Choroid plexus epithelial cell (primary cell): Measurements from ENCODE around the gene ZNHIT6.

Experiments
- DNase-seq: peaks from one replicate; pipeline ENCODE4 v3.0.0-alpha.2; 2010; ENCODE audit warnings: low read depth
- H3K4me3 ChIP-seq: 2 replicates; pipeline ENCODE4 v1.5.1; 2011; ENCODE audit warnings: low read depth, mild to moderate bottlenecking, control low read depth, low read length, moderate library complexity
- TF ChIP-seq, protein P1 (sequence below): conservative IDR thresholded peaks from 2 replicates; pipeline ENCODE4 v1.5.1; 2011; ENCODE audit warnings: low read depth, mild to moderate bottlenecking, control low read depth, inconsistent platforms, low read length, moderate library complexity

ZNHIT6 gene

DNA sequence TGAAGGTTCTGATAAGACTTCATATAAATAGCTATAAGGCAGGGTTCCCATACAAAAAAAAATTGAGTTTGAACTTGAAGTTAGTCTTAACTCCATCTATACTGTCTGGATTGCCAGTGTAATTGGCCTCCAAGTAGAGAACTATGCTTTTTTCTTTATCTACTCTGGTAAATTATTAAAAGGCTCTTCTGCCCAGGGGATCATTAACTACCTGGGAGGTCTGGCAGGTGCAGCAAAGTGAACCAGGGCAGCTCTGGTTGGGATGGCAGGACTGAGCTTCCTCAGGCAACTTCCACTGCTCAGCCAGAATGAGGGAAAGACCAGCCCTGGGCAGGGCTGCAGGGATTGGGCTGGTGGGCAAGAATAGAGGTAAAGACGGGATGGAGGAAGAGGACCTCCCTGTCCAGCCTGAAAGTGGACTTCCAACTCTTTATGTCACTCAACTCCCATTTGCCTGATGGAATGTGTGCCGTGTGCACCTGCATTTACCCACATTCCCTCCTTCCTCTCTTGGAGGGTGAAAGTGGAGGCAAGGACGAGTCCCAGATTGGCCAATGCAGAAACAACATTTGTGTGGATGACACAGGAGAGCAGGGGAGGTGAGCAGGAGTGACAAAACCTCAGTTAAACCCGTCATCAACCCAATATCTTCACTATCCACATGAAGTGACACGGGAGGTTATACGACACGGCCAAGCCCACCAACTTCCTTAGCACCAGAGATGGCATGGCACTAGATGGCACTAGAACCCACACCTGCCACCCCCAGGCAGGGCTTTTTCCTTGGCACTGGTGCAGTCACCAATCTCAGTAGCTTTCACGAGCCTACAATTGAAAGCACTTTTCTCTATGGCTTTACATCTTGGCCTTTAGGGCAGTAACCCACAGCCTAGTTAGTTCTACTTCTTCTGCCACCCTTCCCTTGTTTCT is 102.5 kb downstream of the ZNHIT6 start:
- no peak for DNase-seq
- H3K4me3 ChIP-seq, result no peak overlapping the region
- TF ChIP-seq, protein P1, sequence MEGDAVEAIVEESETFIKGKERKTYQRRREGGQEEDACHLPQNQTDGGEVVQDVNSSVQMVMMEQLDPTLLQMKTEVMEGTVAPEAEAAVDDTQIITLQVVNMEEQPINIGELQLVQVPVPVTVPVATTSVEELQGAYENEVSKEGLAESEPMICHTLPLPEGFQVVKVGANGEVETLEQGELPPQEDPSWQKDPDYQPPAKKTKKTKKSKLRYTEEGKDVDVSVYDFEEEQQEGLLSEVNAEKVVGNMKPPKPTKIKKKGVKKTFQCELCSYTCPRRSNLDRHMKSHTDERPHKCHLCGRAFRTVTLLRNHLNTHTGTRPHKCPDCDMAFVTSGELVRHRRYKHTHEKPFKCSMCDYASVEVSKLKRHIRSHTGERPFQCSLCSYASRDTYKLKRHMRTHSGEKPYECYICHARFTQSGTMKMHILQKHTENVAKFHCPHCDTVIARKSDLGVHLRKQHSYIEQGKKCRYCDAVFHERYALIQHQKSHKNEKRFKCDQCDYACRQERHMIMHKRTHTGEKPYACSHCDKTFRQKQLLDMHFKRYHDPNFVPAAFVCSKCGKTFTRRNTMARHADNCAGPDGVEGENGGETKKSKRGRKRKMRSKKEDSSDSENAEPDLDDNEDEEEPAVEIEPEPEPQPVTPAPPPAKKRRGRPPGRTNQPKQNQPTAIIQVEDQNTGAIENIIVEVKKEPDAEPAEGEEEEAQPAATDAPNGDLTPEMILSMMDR, result peak; percentile 8

DNA sequence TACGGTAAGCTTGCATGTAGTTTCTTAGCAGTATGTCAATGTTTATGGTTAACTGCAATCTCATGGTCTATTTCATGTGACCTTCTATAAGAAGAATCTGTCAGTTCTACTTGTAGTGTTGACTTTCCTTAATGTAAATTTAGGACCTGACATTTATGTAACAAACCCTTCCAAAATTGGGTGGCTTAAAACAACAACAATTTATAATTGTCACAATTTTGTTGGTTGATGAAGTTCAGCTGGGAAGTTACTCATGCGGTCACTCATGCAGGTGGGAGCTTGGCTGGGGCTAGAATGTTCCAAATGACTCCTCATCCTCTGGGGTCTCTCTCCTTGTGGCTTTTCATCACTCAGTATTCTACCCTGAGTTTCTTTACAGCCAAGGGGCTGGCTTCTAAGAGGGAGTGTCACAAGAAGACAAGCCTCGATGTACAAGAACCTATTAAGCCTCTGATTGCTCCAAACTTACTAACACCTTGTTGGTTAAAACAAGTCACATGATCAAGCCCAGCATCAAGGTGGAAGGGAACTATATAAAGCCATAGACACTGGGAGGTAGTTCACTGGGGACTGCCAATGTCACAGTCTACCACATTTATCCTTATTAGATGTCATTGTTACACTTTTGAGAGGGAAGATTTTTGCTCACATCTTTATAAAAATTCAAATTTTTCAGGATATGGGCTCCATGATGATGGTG is 103.8 kb downstream of the ZNHIT6 start:
- TF ChIP-seq, protein P1, result no peak
- DNase-seq, result no peak
- no peak overlapping the region for H3K4me3 ChIP-seq

DNA sequence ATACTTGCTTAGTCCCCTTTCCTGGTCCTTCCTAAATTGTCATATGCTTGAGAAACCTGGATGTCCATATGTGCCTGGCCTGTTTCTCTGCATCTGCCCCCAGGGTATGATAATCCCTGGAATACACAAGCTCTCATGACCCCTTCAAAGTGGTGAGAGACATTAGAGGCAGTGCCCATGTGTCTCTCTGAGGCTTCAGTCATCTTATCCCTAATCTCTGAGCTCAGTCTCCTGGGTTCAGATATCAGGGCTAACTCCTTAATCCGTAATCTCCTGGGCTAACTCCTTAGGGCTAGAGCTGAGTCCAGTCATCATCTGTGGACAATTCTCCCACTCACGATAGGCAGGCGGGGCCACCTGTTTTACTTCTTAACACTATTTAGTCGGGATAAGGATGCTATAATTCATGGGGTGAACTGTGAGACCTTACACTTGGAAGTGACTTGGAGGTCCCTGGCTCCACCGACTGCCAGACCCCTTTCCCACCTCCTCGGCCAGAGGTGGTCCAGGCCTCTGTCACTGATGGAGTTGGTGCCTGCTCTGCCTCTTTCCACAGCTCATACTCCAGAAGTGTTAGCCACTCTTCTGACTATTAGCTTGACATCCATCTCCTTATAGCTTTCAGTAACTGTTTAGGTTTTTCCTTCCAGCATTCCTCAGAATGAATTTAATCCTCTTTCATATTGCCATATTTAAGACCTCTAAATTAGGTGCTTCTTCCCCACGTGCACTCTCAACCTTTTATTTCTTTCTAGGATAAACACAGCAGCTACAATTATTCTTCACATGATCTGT is 105.0 kb downstream of the ZNHIT6 start:
- DNase-seq, result no peak
- TF ChIP-seq, protein P1, result no peak
- no peak overlapping the region for H3K4me3 ChIP-seq

DNA sequence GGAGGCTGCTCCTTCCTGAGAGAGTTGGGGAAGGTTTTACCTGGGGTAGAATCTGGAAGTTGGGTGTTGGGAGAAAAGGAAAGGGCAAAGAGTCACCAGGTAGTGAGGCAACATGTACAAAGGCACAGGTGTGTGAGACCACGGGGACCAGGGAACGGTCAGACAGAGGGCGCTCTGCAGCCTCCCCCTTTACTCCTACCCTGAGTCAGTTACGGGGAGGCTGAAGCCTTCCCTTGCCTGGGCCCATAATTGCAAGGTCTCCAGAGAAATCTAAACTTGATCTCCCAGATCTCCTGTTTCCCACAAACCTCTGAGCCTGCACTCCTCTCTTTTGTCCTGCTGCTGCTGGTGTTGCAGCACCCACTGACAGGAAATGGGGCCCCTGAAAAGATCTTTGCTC is 105.7 kb downstream of the ZNHIT6 start:
- TF ChIP-seq, protein P1, result no peak
- no peak for DNase-seq
- H3K4me3 ChIP-seq, result no peak overlapping the region

DNA sequence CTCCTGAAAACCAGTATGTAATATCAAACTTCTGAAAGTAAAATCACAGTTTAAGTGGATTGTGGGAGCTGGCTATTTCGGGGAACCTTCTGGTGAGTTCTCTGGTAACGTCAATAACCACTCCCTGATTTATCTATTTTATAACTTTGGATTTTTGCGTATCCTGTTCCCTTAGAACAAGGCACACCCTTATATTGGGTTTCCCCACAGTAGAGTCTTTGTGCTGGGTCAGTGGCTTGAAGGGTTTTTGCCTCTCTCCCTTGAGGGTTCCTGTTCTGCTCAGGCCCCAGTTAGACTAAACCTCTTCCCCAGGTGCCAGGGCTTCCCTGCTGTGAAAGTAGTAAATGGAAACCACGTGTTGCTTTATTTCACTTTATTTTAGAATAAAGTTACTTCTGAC is 106.3 kb downstream of the ZNHIT6 start:
- H3K4me3 ChIP-seq, result no peak overlapping the region
- DNase-seq, result no peak
- TF ChIP-seq, protein P1, result no peak

DNA sequence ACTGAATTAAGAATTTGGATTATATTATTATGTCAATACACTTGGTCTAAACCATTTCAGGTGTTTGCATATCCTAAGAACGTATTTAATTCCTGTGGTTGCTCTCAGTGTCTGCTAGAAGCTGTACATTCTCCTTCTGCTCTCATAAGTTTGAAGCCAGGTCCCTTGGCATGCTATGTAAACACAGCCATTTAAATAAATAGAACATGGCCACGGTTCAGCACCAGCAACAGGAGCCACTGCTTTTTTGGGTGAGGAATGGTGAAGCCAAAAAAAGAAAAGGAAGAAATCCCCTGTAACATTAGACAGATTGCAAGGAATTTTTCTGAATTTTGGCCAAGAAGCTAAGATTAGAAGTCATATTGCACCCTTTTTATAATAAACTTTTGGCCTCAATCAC is 108.6 kb downstream of the ZNHIT6 start:
- no peak overlapping the region for H3K4me3 ChIP-seq
- TF ChIP-seq, protein P1, result no peak
- no peak for DNase-seq
